Neural cell (in vitro differentiated cells): ENCODE measurements around the gene TAOK3. TPM values are rescaled to one million over a fixed set of nuclear protein-coding genes. Genes with fewer than 3 reads are reported as not detected.

Experiments used
- H2AFZ ChIP-seq: fragments of 200-600, 300-800 bp; sonication (generic), shearing (Covaris generic); 2 replicates; pipeline ENCODE4 v1.6.0; 2014; ENCODE audit warnings: low read depth, mild to moderate bottlenecking, antibody characterized with exemption, low read length, moderate library complexity
- H3F3A ChIP-seq: fragments of 200-600 bp; shearing (Covaris generic); 2 replicates; pipeline ENCODE4 v1.6.1; 2016; ENCODE audit warnings: mild to moderate bottlenecking, moderate library complexity, mixed read lengths, antibody characterized with exemption, low read length; ENCODE audit not compliant: insufficient read depth, poor library complexity, severe bottlenecking
- H3K27ac ChIP-seq: fragments of 200-600, 300-800 bp; sonication (generic), shearing (Covaris generic); 2 replicates; pipeline ENCODE4 v1.5.1; 2014; ENCODE audit warnings: mild to moderate bottlenecking, low read length, moderate library complexity
- H3K27me3 ChIP-seq: fragments of 300-800, 200-600 bp; sonication (generic), shearing (Covaris generic); 2 replicates; pipeline ENCODE4 v1.6.0; 2014; ENCODE audit warnings: mild to moderate bottlenecking, low read depth, low read length, moderate library complexity; ENCODE audit not compliant: insufficient read depth
- H3K36me3 ChIP-seq: fragments of 300-800, 200-600 bp; sonication (generic), shearing (Covaris generic); 2 replicates; pipeline ENCODE4 v1.5.1; 2014; ENCODE audit warnings: mild to moderate bottlenecking, antibody characterized with exemption, low read length, moderate library complexity; ENCODE audit not compliant: insufficient read depth
- H3K4me2 ChIP-seq: fragments of 300-800, 200-600 bp; sonication (generic), shearing (Covaris generic); 2 replicates; pipeline ENCODE4 v1.6.0; 2014; ENCODE audit warnings: mild to moderate bottlenecking, low read length
- H3K4me3 ChIP-seq: fragments of 300-800, 200-600 bp; sonication (generic), shearing (Covaris generic); 2 replicates; pipeline ENCODE4 v1.5.1; 2014; ENCODE audit warnings: mild to moderate bottlenecking, low read length, moderate library complexity
- H3K79me2 ChIP-seq: fragments of 200-600 bp; shearing (Covaris generic); replicated peaks from 2 replicates; pipeline ENCODE4 v1.6.0; 2014; ENCODE audit warnings: mild to moderate bottlenecking, low read length, moderate library complexity; ENCODE audit not compliant: insufficient read depth
- H3K9ac ChIP-seq: fragments of 300-800, 200-600 bp; sonication (generic), shearing (Covaris generic); 2 replicates; pipeline ENCODE4 v1.6.1; 2016; ENCODE audit warnings: mild to moderate bottlenecking, low read length, mixed read lengths
- H3K9me2 ChIP-seq: fragments of 200-600 bp; shearing (Covaris generic); 2 replicates; pipeline ENCODE4 v1.6.1; 2016; ENCODE audit warnings: mild to moderate bottlenecking, low read length, mixed read lengths; ENCODE audit not compliant: insufficient read depth
- H3K9me3 ChIP-seq: fragments of 200-600, 300-800 bp; sonication (generic), shearing (Covaris generic); 2 replicates; pipeline ENCODE4 v1.6.1; 2016; ENCODE audit warnings: mild to moderate bottlenecking, mixed run types, low read length, moderate library complexity, mixed read lengths
- H4K20me1 ChIP-seq: fragments of 200-600 bp; shearing (Covaris generic); 2 replicates; pipeline ENCODE4 v1.6.1; 2016; ENCODE audit warnings: mild to moderate bottlenecking, mixed run types; ENCODE audit not compliant: insufficient read depth
- CTCF ChIP-seq: fragments of 450-650 bp; IDR thresholded peaks from 2 replicates; pipeline ENCODE4 v1.5.1; 2014; ENCODE audit warnings: antibody characterized with exemption, mild to moderate bottlenecking, moderate library complexity; ENCODE audit not compliant: poor library complexity, severe bottlenecking
- EP300 ChIP-seq: fragments of 450-650 bp; conservative IDR thresholded peaks from 2 replicates; pipeline ENCODE4 v1.6.1; 2014; ENCODE audit warnings: antibody characterized with exemption, mild to moderate bottlenecking, moderate library complexity; ENCODE audit not compliant: poor library complexity, severe bottlenecking
- EZH2 ChIP-seq: fragments of 200-600, 300-800 bp; shearing (Covaris generic), sonication (generic); IDR thresholded peaks from 2 replicates; pipeline ENCODE4 v1.6.1; 2014; ENCODE audit warnings: antibody characterized with exemption, low read length, borderline replicate concordance, mild to moderate bottlenecking; ENCODE audit not compliant: insufficient read depth, poor library complexity, severe bottlenecking
- MXI1 ChIP-seq: fragments of 450-650 bp; conservative IDR thresholded peaks from 2 replicates; pipeline ENCODE4 v1.6.1; 2014; ENCODE audit warnings: antibody characterized with exemption, mild to moderate bottlenecking; ENCODE audit not compliant: poor library complexity, severe bottlenecking
- POLR2AphosphoS5 ChIP-seq: IDR thresholded peaks from 2 replicates; pipeline ENCODE4 v1.6.1; 2012
- RAD21 ChIP-seq: fragments of 450-650 bp; conservative IDR thresholded peaks from 2 replicates; pipeline ENCODE4 v1.6.1; 2014; ENCODE audit warnings: antibody characterized with exemption, mild to moderate bottlenecking, moderate library complexity
- REST ChIP-seq: IDR thresholded peaks from 2 replicates; pipeline ENCODE4 v1.6.1; 2012; ENCODE audit warnings: borderline replicate concordance
- SMC3 ChIP-seq: fragments of 450-650 bp; conservative IDR thresholded peaks from 2 replicates; pipeline ENCODE4 v1.6.1; 2014; ENCODE audit warnings: antibody characterized with exemption, mild to moderate bottlenecking, moderate library complexity; ENCODE audit not compliant: poor library complexity
- TAF1 ChIP-seq: IDR thresholded peaks from 2 replicates; pipeline ENCODE4 v1.6.1; 2012; ENCODE audit warnings: low read depth
- polyA plus RNA-seq: library from polyadenylated mRNA; depleted of rRNA; stranded (reverse); fragments of >200 nt; gene quantifications from 2 replicates; pipeline ENCODE4 v1.2.3, GENCODE V29; 2014

The TAOK3 gene
- polyA plus RNA-seq, 1 donor from 2014 or later, result 148 TPM

- H3K9me2 ChIP-seq, result no peaks in the 10 kb centered on the region
- no peak overlapping the region for H3K27ac ChIP-seq
- no peaks in the 10 kb centered on the region for H3K36me3 ChIP-seq
- no peaks in the 10 kb centered on the region for H3K9me3 ChIP-seq
- H3K27me3 ChIP-seq, result no peaks in the 10 kb centered on the region
- H4K20me1 ChIP-seq, result no peaks in the 10 kb centered on the region
- H3K4me3 ChIP-seq, result no peak overlapping the region
- no peaks in the 10 kb centered on the region for H3K79me2 ChIP-seq
- no peak for TF ChIP-seq REST
- H2AFZ ChIP-seq, result no peak overlapping the region
- H3F3A ChIP-seq, result no peaks in the 10 kb centered on the region
- no peak overlapping the region for H3K9ac ChIP-seq
- H3K4me2 ChIP-seq, result no peak overlapping the region
These were observed 42.2 kb downstream of the TAOK3 start for GRCh38 chr12:118330421-118331018.

- Histone ChIP-seq H3K4me3 (no peak overlapping the region), H3K9ac (no peak overlapping the region), H3K36me3 (no peaks in the 10 kb centered on the region), H3K79me2 (no peaks in the 10 kb centered on the region), H3K27ac (no peak overlapping the region), H3K9me2 (no peaks in the 10 kb centered on the region), H4K20me1 (no peaks in the 10 kb centered on the region), H3K27me3 (no peaks in the 10 kb centered on the region), H3K4me2 (no peak overlapping the region), H3F3A (no peaks in the 10 kb centered on the region), H2AFZ (no peak overlapping the region), H3K9me3 (no peaks in the 10 kb centered on the region)
- TF ChIP-seq RAD21 (no peak), EZH2 (no peak), MXI1 (no peak), SMC3 (no peak), EP300 (no peak), TAF1 (no peak), REST (no peak), POLR2AphosphoS5 (no peak), CTCF (no peak)
These were observed 44.0 kb downstream of the TAOK3 start for GRCh38 chr12:118328486-118329330.
